HG03565 (cell line): ENCODE measurements around the gene SIGLEC5.

ENCODE experiments used
- ATAC-seq: cut with Tn5 transposase; IDR thresholded peaks from one replicate; pipeline ENCODE4 v1.9.1; 2021; ENCODE audit warnings: mild to moderate bottlenecking, moderate library complexity; ENCODE audit not compliant: unreplicated experiment

Gene SIGLEC5

DNA sequence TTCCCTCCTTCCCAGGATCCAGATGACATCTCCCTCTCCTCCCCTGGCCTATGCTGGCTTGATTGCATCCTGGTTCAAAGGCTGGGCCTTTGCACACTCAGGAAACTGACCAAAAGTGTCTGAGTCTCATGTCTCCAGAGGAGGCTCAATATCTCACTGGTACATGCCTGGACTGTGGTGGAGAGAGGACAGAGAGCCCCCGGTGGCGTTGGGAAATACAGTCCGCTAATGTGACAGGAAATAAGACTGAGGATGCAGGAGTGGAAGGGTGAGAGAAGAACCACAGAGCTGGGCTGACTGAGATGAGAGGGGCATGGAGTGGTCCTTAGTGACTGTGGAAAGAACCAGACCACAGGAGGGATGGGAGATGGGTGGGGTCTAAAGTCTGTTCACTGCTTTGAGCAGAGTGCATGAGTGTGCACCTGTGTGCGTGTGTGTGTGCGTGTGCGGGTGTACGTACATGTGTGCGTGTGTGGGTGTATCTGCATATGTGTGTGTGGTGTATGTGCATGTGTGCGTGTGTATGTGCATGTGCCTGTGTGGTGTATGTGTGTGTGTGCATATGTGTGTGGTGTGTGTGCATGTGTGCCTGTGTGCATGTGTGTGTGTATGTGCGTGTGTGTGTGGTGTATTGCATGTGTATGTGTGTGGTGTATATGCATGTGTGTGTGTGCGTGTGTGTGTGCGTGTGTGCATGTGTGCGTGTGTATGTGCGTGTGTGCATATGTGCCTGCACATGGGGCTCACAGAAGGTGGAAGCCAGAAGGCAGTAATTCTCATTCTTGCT lies 1.9 kb downstream of the SIGLEC5 start:
- no peak for ATAC-seq

DNA sequence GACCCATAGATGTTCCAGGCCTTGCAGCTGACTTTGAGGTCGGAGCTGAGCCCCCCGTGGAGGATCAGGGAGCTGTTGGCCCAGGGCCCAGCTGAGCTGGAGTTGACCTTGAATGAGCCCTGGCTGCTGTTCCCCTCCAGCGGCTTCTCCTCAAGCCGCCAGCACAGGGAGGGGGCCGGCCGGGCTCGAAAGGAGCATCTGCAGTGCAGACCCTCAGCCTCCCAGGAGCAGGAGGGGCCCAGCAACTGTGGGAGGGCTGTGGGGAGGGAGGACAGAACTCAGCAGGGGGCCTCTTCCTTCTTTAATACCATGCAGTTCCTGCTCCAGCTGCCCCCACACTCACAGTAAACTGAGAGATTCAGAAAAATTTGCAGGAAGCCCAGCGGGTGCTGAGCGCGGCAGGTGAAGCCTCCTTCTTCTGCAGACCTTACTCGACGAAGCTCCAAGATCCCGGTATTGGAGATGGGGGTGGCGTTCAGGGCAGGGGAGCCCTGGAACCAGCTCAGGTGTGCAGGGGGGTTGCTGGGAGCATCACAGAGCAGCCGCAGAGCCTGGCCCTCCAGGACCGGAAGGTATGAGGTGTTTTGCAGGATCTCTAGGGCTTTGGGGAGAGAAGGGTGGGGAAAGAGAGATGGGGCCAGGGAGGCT lies 2.6 kb downstream of the SIGLEC5 start:
- ATAC-seq = no peak

DNA sequence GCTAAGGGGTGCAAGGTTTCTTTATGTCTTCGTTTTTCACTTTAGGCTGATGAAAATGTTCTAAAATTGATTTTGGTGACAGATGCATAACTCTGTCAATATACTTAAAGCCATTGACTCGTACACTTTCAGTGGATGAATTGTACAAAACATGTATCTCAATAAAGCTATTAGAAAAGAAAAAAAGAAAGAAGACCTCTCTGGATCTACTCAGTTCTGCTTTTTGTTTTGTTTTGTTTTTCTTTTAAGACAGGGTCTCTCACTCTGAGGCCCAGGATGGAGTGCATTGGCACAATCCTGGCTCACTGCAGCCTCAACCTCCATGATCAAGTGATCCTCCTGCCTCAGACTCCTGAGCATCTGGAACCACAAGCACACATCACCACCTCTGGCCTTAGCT lies 3.5 kb downstream of the SIGLEC5 start:
- no peak for ATAC-seq

DNA sequence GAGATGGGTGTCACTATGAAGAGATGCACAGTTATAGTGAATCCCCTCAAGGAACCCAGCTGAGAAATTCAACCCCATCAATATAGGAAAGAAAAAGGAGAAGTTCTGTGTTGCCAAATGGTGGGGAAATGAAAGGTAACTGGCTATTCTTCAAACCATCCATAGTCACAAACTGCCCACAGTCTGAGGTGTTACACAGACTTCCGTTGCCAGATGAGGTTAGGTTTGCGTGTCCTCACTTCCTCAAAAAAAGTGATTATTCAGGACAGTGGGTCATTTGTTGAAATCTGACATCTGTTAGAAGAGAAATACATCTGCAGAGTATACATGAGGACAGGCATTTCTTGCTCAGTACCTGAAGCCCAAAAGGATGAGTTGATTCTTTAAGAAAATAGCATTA lies 9.0 kb downstream of the SIGLEC5 start:
- no peak for ATAC-seq

DNA sequence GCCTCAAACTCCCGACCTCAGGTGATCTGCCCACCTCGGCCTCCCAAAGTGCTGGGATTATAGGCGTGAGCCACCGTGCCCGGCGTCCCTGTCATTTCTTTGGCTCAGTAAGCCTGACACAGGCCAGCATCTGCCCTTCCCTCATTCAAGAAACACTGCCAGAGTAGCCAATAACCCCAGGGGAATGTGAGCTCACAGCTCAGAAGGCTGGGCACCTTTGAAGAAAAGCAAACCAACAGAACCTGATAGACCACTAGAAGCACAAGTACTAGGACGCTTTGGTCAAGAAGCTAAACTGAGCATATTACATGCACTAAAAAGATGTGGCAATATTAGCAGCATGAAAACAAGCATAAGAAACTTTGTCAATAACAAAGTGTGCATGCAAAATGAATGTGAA lies 14.2 kb downstream of the SIGLEC5 start:
- no peak for ATAC-seq

DNA sequence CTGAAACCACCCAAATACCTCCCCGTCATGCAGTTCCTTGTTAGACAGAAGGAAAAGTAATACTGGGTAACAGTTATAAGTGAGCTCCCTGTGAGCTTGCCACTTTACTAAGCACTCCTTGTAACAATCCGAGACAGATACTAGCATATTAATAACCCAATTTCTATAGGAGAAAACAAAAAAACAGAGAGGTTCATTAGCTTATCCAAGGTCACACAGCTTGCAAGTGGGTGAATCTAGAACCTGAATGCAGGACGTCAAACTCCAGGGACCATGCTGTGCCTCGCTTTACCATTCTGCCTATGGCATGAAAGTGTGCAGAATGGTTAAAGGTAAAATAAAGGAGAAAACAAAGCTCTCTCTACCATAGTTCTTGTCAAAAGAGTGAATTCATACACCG lies 15.4 kb downstream of the SIGLEC5 start:
- no peak for ATAC-seq

DNA sequence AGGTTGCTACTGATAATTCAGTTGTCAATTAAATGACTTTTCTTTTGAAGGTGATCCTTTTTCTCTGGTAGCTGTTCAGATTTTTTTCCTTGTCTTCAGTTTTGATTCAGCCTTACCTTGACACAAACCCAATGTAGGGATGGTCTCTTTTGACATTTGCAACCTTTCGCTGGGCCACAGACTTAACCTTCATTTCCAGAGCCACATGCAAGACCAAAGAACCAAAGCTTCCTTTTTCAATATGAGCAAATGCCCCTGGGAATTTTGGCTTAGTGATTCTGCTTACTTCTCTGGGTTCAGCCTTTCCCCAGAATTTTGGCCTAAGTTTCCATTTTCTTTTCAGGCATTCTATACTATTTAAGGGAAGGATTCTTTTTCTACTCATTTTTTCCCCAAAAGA lies 19.6 kb downstream of the SIGLEC5 start:
- ATAC-seq = no peak

DNA sequence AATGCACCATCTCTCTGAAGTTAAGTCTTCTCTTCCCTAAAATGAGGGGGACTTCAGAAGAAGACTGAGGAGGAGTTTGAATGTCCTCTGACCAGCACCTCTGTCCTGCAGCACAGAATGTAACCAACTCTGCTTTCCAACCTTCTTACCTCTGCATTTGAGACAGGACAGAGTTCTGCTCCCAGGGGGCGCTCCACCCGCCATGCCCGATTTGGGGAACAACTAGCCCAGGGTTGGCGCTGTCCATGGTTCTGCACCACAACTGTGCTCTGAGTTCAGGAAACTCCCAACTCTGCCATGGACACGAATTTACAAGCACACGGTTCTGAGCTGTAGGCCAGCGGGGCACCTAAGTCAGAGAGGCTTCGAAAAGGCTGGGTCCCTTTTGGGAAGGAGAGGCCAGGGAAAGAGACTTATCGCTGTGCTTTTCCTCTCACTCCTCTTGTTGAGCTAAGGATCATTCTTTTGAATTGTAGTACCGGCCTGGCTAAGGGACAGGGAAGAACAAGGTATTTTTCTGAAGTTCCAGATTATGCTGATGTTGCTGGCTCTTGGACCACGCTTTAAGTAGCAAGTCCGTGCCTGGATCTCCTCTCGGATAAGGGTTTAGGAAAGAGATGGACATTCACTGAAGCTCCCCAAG lies 22.2 kb downstream of the SIGLEC5 start:
- no peak for ATAC-seq

DNA sequence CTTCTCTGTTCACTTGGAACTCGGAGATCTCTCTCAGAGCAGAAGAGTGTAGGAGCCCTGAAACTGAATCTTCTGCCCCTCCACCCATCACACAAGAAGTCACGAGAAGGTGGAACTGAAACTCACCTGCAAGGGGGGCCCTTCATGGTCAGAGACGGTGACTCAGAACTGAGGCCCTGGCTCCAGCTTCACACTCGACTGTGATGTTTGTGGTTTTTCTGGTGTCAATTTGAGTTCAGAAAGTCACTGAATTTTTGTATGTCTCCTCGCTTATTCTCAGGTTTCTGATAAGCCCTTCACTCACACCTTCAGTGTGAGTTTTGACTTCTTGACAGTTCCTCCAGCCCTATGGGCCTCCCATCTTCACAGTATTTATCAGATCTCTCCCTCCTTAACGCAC lies 23.1 kb downstream of the SIGLEC5 start:
- peak; percentile 83 for ATAC-seq

DNA sequence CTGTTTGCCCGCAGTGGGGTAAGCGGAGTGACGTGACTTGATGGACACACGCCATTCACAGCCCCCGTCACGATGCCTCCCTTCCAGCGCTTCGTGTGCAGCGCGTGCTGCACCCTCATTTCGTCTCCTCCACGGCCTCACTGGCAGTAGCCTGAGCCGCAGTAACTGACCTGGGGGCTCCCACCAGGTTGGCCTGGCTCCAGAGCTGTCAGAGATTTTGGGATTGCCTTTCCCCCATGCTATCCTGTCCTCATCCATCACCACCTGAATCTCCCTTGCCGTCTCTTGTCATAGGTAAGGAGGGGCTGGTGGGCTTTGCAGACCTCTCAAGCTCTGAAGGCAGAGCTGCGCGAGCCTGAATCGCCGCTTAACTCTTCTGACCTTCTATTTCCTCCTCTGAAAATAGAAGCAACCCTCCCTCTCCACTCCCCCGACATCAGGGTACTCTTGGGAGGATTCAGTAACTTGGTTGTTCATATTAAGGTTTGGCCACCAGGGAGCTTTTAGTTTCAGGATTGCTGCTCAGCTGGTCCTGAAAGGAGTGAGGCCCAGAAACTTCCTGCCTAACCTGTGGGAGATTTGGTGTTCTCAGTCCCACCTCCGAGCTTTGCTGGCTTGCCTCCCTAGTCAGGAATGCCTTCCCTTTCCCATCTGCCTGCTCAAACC lies 27.9 kb downstream of the SIGLEC5 start:
- no peak for ATAC-seq

DNA sequence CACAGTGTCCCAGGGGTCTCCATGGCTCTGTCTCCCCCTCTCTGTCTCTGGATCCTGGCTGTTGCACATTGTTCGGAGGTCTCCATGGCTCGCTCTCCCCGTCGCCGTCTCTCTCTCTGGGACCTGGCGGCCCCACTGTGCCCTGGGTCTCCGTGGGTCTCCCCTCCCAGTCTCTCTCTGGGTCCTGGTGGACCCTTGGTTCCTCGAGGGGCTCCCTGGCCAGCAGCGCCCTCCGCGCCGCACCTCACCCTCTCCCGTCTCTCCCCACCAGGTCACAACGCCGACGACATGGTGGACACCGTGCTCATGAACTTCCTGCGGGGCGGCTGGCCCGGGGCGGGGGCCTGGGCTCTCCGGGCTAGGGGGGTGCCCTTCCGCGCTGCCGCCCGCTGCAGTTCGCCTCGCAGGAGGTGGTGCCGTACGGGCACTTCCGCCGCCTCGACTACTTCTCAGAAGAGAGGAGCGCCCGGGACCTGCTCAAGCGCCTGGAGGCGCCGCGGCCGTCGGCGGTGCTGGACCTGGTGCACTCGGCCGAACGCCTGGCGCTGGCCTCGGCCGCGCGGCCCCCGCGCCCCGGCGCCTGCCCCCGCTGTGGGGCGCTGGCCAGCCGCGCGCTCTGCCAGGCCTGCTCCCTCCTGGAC lies 29.1 kb downstream of the SIGLEC5 start:
- ATAC-seq = no peak

DNA sequence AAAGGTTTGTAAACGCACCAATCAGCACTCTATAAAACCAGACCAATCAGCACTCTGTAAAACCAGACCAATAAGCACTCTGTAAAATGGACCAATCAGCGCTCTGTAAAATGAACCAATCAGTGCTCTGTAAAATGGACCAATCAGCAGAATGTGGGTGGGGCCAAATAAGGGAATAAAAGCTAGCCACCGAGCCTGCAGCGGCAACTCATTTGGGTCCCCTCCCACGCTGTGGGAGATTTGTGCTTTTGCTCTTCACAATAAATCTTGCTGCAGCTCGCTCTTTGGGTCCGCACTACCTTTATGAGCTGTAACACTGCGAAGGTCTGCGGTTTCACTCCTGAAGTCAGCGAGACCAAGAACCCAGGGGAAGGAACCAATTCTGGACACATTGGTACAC lies 31.1 kb downstream of the SIGLEC5 start:
- ATAC-seq = no peak

DNA sequence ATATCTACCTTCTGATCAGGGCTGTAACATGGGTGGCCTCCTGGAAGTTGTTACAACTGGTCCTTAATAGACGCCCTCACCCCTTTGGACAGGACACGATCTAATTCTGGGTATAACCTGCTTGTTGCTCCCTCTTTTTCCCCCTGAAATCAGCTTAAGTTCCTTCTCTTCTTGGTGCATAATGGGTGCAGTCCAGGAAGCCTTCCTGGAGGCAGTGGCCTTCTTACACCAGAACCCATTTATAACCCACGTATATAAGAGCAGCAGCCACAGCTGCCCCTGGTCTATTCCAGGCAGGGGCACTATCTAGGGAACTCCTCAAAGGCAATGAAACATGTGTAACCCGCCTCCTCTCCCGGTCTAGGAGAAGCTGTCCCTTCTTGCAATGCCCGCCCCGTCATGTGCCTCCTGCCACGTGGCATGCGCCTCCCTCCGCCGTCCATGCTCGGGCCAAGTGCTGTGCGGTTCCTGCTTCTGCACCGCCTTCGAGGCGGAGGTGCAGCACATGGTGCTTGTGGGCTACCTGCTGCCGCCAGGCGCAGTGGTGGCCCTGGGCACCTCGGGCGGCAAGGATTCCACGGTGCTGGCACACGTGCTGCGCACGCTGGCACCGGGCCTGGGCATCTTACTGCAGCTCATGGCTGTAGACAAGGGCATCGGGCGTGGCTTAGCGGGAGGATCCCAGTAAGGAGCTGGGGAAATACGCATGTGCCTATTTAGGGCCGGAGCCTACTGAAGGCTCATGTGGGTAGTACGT lies 31.9 kb downstream of the SIGLEC5 start:
- ATAC-seq = no peak

DNA sequence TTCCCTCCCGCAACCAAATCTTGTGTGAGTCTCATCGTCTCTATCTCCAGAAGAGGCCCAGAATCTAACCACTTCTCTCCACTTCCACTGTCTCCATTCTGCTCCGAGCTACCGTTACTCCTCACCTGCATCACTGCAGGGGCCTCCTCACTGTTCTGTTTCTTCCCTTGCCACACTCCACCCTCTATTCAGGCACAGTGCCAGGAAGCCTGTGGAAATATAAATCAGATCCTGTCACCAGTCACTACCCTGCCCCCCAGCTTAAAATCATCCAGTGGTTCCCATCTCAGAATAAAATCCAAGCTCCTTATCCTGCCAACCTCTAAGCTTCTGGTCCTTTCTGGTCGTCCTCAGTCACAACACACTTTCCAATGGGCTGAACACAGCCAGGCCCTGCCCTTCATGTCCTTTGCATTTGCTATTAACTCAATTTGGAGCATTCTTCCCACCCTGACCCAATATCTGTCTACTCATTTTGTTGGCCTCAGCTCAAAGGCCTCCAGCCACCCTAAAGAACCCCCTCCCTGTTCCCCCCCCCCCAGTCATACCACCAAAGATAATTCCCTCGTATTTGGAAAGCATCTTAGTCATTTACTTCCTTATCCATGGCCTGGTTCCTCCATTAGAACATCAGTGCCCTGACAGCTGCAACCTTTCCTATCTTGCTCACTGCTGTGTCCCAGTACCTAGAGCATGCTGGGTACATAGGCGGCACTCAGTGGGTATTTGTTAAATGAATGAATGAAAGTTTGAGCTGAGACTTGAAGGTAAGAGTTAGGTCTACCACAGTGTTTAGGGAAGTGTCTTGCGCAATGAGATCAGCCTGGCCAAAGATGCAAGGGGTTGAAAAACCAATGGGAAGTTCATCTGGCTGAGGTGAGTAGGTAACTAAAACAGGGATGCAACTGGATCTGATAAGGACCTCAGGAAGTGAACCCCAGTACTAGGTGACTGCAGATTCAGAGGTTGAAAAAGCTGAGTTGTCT lies 34.7 kb downstream of the SIGLEC5 start:
- no peak for ATAC-seq

DNA sequence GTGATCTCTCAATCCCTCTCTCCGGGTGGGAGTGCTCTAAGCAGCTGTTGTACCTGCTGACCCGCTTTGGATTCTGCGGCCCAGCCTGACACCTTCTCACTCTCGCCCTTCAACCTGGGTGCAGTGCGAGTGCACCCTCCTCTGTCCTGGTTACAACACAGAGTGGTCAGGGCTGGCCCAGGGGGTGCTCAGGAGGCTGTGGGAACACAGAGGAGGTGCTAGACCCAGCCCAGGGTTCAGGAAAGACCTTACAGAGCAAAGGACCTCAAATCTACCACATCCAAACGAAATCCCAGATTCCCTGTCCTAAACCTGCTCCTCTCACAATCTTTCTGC lies 35.5 kb downstream of the SIGLEC5 start:
- no peak for ATAC-seq

DNA sequence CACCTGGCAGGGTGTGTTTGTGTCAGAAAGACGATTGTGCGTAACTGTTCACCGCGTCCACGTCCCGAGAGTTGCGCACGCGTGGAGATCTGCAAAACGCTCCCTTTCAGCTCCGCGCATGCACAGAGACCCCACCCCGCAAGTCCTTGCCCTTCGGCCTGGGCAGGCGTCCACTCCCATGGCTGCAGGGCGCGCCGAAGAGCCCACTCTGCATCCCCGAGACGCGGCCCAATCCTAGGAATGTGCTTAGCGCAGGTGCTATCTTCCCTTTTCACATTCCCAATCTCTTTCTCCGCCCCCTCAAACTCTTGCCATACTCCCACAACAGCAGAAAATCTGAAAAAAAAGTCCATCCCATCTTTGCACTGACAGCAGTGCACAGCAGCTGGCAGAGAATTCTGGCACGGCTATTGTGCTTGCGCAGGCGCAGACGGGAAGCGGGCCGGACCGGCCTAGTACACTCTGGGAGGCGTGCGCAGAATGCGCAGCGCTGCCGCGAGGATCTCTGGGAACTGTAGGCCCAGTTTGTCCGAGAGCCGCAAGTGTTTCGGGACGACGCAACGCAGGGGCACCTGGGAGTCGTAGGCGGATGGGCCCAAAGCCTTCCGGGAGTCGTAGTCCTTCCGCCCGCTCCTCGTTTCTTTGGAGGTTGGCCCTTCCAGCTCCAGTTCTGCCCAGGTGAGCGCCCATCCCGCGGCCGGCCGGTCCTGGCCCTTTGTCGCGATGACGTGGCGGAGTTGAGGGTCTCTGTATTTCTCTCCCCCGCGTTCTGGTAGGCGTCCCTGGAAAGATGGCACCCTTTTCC lies 36.0 kb downstream of the SIGLEC5 start:
- ATAC-seq = peak; percentile 99

DNA sequence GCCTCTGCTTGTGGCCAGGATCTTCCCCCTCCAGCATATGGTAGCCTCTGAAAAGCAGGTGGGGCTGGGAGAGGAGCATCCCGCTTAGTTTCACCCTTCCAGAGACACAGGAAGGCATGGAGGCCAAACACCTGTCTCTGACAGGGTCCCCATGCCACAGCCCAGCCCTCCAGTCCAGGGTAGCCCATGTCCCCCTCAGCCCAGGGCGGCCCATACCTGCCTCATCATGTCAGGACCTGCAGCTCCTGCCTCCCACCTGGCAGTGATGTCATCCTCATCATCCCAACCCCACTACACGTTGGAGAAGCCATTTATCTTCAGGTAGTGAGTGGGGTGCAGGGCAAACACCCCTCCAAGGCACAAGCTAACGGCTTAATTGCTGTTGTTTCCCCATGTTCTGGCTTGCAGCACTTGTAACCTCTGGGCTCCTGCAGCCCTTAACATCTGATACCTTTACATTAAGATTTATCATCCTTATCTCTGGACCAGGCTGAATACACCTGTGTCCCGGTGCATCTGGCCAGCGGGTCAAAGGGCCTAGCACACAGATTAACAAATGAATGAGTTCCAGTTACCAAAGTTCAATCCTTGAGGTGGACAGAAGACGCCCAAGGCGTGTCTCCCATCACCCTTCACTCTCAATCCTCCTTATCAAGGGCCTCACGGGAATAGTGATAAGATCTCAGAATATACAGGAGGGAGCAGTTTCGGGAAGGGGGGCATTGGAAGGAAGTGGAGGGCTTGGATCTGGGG lies 36.9 kb downstream of the SIGLEC5 start:
- no peak for ATAC-seq

DNA sequence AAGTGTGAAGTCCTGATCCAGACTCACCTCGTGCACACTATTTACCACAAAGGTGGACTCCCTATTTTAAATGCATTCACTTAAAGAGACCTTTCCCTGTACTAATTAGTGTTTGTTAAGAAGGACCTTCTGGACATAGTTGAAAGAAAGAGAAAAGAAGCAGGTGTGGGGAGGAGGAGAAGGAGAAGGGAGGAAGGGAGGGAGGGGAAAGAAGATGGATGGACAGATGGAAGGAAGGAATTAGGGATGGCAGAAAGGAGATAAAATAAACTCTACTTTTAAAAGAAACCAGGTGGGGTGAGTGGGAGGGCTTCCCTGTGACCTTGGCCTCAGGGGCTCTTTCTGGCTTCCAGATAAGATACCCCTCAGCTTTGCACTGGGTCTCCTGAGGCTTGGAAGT lies 37.7 kb downstream of the SIGLEC5 start:
- no peak for ATAC-seq
